GM21737 (cell line): Measurements from ENCODE around the gene SBK3.
"Not testable (repeated sequence)": the region's sequence is repeated elsewhere in the genome, so short reads cannot be mapped to it uniquely, and the experiment has no call there.

Experiments
- ATAC-seq: cut with Tn5 transposase; IDR thresholded peaks from one replicate; pipeline ENCODE4 v1.9.1; 2021; ENCODE audit warnings: mild to moderate bottlenecking, moderate library complexity; ENCODE audit not compliant: unreplicated experiment

The SBK3 gene

DNA sequence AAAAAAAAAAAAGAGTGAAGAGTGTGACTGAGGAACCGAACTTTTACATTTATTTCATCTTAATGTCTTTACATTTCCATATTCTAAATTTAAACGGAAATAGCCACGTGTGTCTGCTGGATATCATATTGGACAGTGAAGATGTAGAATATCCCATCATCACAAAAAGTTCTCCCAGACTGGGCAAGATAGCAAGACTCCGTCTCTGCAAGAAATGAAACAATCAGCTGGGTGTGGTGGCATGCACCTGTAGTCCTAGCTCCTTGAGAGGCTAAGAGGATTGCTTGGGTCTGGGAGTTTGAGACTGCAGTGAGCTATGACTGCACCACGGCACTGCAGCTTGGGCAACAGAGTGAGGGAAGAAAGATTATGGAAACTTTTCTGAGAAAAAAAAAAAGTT lies 31.4 kb upstream of the SBK3 start:
- no peak for ATAC-seq

DNA sequence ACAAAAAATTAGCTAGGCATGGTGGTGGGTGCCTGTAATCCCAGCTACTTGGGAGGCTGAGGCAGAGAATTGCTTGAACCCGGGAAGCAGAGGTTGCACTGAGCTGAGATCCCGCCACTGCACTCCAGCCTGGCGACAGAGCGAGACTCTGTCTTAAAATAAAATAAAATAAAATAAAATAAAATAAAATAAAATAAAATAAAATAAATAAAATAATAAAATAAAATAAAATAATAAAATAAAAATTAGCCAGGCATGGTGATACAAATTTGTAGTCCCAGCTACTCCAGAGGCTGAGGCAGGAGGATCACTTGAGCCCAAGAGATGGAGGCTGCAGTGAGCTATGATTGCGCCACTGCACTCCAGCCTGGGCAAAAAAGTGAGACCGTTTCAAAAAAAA lies 28.6 kb upstream of the SBK3 start:
- not testable (repeated sequence) for ATAC-seq

DNA sequence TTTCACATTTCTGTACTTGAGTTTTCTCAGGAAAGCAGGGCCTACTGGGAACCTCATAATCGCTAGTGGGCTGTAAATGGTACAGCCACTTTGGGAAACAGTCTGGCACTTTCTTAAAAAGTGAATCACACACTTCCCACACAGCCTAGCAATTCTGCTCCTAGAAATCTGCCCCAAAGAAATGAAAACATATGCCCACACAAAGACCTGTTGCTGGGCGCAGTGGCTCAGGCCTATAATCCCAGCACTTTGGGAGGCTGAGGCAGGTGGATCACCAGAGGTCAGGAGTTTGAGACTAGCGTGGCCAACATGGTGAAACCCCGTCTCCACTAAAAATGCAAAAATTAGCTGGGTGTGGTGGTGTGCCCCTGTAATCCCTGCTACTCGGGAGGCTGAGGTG lies 24.1 kb upstream of the SBK3 start:
- not testable (repeated sequence) for ATAC-seq

- ATAC-seq, result no peak
These were observed 22.5 kb upstream of the SBK3 start for GRCh38 chr19:55567708-55568328.

GRCh38 chr19:55566823-55567222 lies 21.5 kb upstream of the SBK3 start:
- no peak for ATAC-seq

DNA sequence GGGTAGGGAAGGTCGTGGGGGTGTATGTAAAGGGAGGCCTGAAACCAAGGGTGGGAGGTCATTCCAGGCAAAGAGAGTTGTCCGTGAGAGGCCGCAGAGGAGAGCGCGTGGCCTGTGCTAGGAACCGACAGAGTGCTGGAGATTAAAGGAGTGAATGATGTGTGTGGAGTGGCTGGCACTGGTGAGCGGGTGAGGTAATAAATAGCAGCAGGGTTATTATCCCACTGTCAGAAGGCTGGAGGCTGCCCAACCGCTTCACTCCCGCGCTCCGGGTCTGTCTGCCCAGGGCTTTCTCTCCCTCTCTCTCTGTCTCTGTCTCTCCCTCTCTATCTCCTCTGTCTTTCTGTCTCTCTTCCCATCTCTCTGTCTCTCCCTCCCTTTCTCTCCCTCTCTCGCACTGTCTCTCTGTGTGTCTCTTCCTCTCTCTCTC lies 17.9 kb upstream of the SBK3 start:
- ATAC-seq, result no peak

DNA sequence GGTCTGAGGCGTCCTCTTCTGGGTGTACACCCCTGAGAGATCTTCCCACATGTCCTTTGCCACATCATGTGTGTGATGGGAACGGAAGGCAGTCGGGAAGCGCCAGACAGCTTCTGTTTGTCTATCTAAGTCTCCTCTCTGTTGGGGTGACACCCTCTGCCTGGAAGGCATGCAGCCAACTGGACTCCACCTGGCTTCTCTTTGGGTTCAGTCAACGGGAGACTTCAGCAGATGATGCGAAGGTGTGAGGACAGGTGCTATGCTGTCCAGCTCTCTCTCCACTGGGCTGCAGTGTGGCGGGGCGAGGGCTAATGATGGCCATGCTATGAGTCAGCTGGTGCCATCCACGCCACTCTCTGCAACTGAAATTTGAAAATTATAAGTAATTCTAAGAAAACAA lies 14.3 kb upstream of the SBK3 start:
- no peak for ATAC-seq

- ATAC-seq, result no peak
These were observed 9.4 kb upstream of the SBK3 start for GRCh38 chr19:55554741-55555152.

GRCh38 chr19:55554302-55554701 lies 9.0 kb upstream of the SBK3 start:
- ATAC-seq, result no peak

- ATAC-seq, result no peak
These were observed 8.2 kb upstream of the SBK3 start for GRCh38 chr19:55553217-55554182.

- ATAC-seq, result no peak
These were observed 7.3 kb upstream of the SBK3 start for GRCh38 chr19:55552620-55553019.

- ATAC-seq, result no peak
These were observed 6.9 kb upstream of the SBK3 start for GRCh38 chr19:55552206-55552605.

DNA sequence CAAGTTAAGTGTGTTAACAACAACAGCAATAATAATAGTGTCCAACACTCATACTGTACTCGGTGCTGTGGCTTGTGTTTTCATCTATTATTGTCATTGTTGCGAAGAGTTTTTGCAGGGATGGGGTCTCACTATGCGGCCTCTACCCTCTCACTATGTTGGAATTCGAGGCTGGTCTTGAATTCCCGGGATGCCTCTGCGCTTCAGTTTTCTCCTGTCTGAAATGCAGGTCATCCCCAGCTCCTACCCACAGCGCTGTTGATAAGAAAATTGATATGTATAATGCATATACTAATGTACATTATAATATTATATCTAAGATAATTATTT lies 4.9 kb upstream of the SBK3 start:
- ATAC-seq, result no peak

- no peak for ATAC-seq
These were observed 4.4 kb upstream of the SBK3 start for GRCh38 chr19:55549500-55550320.

GRCh38 chr19:55546822-55547614 lies 1.7 kb upstream of the SBK3 start:
- no peak for ATAC-seq

GRCh38 chr19:55546011-55546410 lies 668 bp upstream of the SBK3 start:
- no peak for ATAC-seq

DNA sequence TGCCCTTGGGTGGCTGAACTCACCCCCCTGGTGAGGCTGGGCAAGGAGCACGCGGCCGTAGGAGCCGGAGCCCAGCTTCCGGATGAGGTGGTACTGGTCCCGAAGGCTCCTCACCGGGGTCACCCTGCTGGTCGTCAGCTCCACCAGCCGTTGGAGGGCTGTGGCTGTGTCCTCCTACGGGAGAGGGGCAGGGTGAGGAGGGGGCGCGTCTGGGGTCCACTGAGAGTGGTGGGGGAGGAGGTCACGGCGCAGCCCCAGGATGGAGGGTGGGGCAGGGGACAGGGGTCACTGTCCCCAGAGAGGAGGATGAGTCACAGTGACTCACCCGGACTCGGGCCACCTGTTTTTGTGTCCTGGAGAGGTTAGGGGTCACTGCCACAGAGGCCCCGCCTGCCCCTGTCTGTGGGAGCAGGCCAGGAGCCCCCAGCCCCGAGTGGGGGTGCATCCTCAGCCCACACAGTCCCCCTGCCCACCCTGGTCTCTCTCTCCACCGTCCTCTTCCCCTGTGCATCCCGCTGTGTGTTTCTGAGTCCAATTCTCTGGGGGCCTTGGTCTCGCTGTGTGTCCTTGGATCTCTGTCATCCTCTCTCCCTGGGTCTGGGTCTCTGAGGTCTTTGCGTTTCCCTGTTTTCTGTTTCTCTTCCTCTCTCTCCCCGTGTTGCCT lies 435 bp downstream of the SBK3 start:
- ATAC-seq, result no peak

DNA sequence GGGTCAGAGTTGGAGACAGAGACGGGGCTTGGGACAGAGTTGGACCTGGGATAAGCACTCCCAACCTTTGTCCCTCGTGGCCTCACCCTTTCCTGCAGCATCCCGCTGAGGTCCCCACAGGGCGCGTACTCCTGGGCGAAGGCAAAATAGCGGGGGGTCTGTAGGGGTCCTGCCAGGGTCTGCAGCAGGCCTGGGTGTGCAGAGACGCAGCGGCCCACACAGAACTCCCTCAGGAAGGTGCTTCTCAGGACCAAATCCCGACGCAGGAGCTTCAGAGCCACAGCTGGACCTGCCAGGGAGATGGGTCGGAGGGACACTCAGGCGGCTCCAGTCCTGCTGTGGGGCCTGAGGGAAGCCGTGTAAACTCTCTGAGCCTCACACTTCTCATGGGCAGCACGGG lies 1.3 kb downstream of the SBK3 start:
- ATAC-seq, result no peak

GRCh38 chr19:55543567-55543966 lies 1.8 kb downstream of the SBK3 start:
- ATAC-seq, result no peak

- no peak for ATAC-seq
These were observed 3.0 kb downstream of the SBK3 start for GRCh38 chr19:55542292-55542855.
